NCI-H82 treated with DMSO at 0.1 percent for 48 hours (cell line): ENCODE data around the gene THOC5.
"Not testable (repeated sequence)": the region's sequence is repeated elsewhere in the genome, so short reads cannot be mapped to it uniquely, and the experiment has no call there.

Experiments used
- DNase-seq: peaks from one replicate; lab custom pipeline; 2025; ENCODE audit not compliant: unreplicated experiment; lab: John Stamatoyannopoulos, UW

THOC5 gene

GRCh38 chr22:29511126-29511862 is 42.3 kb downstream of the THOC5 start:
- no peak for DNase-seq

GRCh38 chr22:29510542-29510941 is 43.0 kb downstream of the THOC5 start:
- DNase-seq: no peak

- no peak for DNase-seq
Observed at GRCh38 chr22:29509815-29510214, 43.7 kb downstream of the THOC5 start.

- no peak for DNase-seq
Observed at GRCh38 chr22:29509298-29509697, 44.3 kb downstream of the THOC5 start.

- peak; percentile 86 for DNase-seq
Observed at GRCh38 chr22:29503811-29504372, 49.7 kb downstream of the THOC5 start.

- no peak for DNase-seq
Observed at GRCh38 chr22:29499852-29500251, 53.7 kb downstream of the THOC5 start.

- no peak for DNase-seq
Observed at GRCh38 chr22:29493636-29494035, 59.9 kb downstream of the THOC5 start.

- no peak for DNase-seq
Observed at GRCh38 chr22:29491012-29491411, 62.5 kb downstream of the THOC5 start.

- not testable (repeated sequence) for DNase-seq
Observed at GRCh38 chr22:29489127-29489780, 64.3 kb downstream of the THOC5 start.

GRCh38 chr22:29487426-29487986 is 66.1 kb downstream of the THOC5 start:
- no peak for DNase-seq

- DNase-seq: no peak
Observed at GRCh38 chr22:29485448-29485847, 68.1 kb downstream of the THOC5 start.

GRCh38 chr22:29484642-29485041 is 68.9 kb downstream of the THOC5 start:
- no peak for DNase-seq

- DNase-seq: no peak
Observed at GRCh38 chr22:29483254-29483653, 70.3 kb downstream of the THOC5 start.

- DNase-seq: no peak
Observed at GRCh38 chr22:29482726-29483125, 70.8 kb downstream of the THOC5 start.

GRCh38 chr22:29482253-29482652 is 71.3 kb downstream of the THOC5 start:
- DNase-seq: no peak

- DNase-seq: no peak
Observed at GRCh38 chr22:29481265-29482000, 72.1 kb downstream of the THOC5 start.

- DNase-seq: no peak
Observed at GRCh38 chr22:29480512-29481264, 72.9 kb downstream of the THOC5 start.

GRCh38 chr22:29480262-29480511 is 73.4 kb downstream of the THOC5 start:
- DNase-seq: no peak

GRCh38 chr22:29479417-29480261 is 73.9 kb downstream of the THOC5 start, which contains the start of gene NEFH:
TSS of gene NEFH (plus strand) at chr22:29480218. CDS start at chr22:29480263, 45 bp downstream.
- peak; percentile 8 for DNase-seq
